ENCODE data around the gene HAPLN2.
A peak's percentile ranks its signal among the peaks of the same experiment; 100 is the strongest.
"Not testable (repeated sequence)": the region's sequence is repeated elsewhere in the genome, so short reads cannot be mapped to it uniquely, and the experiment has no call there.

The HAPLN2 gene

GRCh38 chr1:156623946-156624813, 5.0 kb downstream of the HAPLN2 start:
- DNase-seq = peak; percentile 55

- no peak for DNase-seq
Observed at GRCh38 chr1:156624814-156625435, 5.7 kb downstream of the HAPLN2 start.

DNA sequence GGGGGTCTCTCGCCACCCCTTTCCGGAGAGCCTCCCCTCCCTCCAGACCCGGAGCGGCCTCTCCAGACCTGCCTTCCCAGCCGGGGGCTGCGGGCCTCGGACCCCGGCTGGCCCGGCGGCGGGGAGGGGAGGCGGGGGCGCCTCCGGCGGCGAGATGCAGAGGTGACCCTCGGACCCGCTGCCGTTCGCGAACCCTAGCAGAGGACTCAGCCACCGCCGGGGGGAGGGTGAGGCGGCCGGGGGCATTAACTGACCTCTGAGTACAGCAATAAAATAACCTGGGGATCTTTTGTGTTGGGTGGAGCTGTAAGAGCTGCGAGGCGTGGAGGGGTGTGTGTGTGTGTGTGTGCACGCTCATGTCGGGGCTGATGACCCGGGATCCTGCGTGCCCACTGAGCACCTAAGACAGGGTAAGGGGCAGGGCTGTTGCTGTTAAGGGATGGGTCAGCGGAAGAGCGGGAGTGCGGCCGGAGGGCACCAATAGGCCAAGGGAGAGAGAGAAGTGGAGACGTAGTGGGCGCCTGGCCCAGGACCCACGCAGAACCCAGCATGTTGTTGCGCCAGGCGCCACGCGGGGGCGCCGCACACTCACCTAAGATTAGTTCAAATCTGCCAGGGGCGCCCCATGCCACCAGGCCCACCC, 6.3 kb downstream of the HAPLN2 start:
- no peak for DNase-seq

DNA sequence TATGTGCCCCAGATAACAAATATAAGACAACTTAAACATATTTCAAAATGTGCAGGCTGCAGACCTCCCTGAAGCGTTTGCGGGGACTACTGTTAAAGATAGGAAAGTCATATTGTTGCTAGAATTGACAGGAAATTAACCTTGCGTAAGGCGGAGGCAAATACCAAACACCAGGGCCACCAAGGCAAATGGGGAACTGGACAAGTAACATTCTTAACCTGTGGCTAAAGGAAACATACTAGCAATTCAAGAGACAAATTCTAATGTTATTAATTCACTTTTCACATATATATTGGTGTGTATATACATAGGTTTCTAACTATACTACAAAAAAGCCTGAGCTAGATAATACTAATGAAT, 6.8 kb downstream of the HAPLN2 start:
- DNase-seq = no peak

GRCh38 chr1:156627313-156627880, 8.2 kb downstream of the HAPLN2 start:
- DNase-seq = peak; percentile 43

GRCh38 chr1:156629823-156630449, 10.7 kb downstream of the HAPLN2 start:
- DNase-seq = no peak

- DNase-seq = not testable (repeated sequence)
Observed at GRCh38 chr1:156631152-156631551, 11.9 kb downstream of the HAPLN2 start.

GRCh38 chr1:156632355-156632754, 13.1 kb downstream of the HAPLN2 start:
- DNase-seq = no peak

DNA sequence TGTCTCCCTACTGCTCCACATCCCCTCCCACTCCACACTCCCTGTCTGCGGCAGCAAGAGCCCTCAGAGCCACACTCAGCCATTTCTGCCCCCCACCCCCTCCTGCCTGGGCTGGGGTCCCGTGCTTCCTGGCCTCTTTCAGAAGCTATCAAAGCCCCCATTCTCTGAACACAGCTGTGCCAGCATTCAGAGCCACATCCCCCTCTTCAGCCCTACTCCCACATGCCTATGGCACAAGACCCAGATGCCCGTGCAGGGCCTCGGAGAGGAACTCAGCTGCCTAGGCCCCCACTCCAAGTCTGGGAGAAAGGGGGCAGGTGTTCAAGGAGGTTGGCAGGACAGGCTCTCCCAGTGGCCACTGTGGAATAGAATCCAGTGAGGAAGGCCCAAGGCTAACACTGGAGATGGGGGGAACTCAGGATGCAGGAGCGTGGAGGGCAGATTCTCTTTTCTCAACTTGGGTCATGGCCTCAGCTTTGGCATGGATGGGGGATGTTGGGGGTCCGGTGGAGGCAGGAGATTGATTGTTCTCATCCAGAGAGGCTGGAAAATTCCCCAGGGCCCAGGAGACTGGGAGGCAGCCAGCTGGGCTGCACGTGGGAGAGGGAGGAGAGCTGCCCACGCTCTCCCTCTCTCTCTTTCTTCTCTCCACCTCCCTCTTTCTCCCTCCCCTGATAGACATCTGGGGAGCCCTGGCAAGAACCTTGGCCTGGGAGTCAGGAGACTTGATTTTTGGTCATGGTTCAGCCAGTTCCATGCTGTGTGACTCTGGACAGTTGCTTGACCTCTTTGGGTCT, 19.2 kb downstream of the HAPLN2 start:
- no peak for DNase-seq

DNA sequence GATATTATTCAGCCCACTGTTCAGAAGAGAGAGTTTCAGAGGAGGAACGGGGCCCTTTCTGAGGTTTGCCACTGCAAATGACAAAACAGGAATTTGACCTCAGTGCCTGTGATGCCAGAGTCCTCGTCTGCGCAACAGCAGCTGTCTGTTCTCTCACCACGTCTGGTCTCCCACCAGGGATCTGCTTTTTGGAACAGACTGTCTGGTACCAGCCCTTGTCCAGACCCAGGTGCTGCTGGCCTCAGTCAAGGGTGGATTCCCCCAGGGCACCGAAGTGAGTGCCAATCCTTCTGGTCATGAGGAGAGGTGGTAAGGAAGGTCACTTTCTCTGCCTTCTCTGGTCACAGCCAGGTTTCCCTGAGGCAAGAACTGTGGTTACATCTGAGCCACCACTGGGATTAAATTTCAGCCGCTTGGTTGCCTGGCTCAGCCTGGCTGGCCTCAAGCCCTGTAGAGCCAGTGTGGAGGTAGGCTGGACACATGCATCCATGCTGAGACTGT, 20.4 kb downstream of the HAPLN2 start:
- DNase-seq = no peak

- DNase-seq = no peak
Observed at GRCh38 chr1:156640842-156641706, 21.9 kb downstream of the HAPLN2 start.

DNA sequence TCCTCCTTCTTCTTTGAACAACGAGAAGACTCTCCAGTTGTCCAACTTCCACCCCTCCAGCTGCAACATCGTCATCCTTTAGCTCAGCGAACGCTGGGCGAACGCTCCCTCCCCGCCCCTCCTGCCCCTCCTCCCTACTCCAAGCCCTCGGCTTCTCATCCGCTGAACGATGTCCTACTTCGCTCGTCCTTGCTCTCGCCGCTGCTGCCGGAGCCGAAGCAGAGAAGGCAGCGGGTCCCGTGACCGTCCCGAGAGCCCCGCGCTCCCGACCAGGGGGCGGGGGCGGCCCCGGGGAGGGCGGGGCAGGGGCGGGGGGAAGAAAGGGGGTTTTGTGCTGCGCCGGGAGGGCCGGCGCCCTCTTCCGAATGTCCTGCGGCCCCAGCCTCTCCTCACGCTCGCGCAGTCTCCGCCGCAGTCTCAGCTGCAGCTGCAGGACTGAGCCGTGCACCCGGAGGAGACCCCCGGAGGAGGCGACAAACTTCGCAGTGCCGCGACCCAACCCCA, 22.6 kb downstream of the HAPLN2 start, which contains the start of gene BCAN:
TSS of gene BCAN (plus strand) at position 357 of the 504 bp plus-strand sequence. CDS start 3,938 bp downstream, outside the sequence.
- no peak for DNase-seq

DNA sequence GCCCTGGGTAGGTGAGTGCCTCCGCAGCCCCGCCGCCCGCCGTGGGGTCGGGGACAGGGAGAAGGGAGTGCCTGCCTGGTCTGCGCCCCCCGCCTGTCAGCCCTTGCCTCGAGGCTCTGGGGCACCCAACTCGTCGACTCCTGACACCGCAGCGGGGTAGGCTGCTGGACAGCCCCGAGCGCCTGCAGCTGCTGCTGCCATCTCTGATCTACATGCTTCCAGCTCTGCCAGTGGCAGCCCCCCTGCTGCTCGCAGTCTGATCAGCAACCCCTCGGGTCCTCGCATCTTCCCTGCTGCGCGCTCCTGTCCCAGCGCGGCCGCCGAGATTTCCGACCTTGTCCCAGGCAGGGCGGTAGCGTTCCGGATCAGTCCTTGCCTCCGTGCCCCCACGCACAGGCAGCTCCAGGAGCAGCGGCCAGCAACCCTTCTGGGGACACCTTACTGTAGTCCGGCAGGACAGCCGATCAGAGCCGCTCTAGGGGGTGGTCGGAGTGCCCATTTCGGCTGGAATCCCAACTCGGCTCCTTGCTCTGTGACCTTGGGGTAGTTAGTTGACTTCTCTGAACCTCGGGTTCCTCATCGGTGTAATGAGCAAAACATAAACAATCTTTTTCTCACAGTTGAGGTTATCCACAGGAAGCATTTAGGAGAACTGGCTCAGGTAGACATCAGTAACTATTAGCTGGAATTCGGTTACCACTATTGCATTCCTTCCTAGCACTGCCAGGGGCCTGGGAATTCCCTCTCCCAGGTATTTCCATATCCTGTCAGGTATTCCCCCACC, 23.2 kb downstream of the HAPLN2 start:
- no peak for DNase-seq

DNA sequence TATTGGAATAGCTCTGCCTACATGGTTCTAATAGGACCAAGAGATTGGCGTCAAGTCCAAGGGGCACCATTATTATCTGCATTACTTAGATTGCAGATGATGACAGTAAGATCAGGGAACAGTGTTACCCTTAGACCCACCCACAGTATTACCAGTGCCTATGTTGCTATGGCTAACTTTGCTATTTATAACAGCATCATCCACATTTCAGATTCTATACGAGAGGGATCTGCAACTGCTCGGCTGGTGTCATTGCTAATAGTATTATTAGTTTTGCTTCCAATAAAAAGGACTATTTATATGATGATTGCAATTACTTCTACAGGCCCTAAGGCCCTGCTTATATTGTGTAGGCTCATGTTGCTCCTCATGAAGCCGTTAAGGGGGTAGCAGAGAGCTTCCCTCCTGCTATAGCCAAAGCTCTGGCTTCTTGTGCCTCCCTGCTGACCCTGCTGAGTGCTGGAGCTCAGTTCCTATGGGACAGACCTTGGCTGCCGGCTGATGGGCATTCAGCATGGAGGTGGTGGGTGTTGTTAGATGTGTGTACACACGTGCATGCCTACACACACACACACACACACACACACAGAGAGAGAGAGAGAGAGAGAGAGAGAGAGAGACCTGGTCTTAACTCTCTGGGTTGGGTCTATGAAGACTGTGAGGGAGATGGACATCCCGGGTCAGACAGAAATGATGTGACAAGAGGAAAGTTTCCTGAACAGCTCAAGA, 24.0 kb downstream of the HAPLN2 start:
- no peak for DNase-seq

GRCh38 chr1:156643778-156644092, 24.5 kb downstream of the HAPLN2 start:
- no peak for DNase-seq

DNA sequence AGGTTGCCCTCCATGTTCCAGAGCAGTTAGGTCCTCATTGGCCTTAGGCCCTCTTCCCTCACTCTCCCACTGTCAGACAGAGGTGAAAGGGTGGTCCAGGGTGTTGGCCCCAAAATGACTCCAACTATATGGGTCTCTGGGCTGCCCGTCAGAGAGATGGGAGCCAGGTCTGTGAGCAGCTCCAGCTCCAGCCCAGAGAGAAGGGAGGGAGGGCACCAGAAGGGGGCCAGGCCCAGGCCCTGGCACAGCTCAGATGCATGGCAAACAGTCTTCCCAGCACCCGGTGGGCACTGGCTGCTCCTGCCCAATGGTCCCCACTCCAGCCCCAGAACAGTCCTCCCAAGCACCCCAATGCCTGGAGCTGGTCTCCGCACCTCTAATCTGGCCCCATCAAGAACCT, 24.9 kb downstream of the HAPLN2 start:
- DNase-seq = no peak

- no peak for DNase-seq
Observed at GRCh38 chr1:156644640-156645039, 25.4 kb downstream of the HAPLN2 start.

- DNase-seq = no peak
Observed at GRCh38 chr1:156645056-156645455, 25.8 kb downstream of the HAPLN2 start.

DNA sequence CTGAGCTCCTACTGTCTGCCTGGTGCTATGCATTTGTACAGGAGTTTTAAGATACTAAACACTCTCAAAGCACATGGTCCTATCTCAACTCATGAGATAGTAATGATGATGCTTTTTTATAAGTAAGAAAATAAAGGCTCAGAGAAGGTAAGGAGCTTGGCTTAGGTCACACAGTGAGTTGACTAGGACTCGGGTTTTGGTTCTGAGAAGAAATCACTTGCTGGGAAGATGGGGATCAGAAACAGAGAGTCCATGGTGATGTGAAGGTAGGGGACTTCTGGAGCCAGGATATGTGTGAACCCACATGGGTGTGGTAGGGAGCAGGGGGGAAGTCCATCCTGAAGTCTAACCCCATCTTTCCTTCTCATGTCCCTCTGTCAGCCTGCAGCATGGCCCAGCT, 26.5 kb downstream of the HAPLN2 start:
- DNase-seq = no peak
